GM23338 (cell line): Measurements from ENCODE around the gene NUDT6. TPM values are rescaled to one million over a fixed set of nuclear protein-coding genes. Genes with fewer than 3 reads are reported as not detected.

ENCODE experiments used
- ATAC-seq: fragments of 200-7000 bp; cut with Tn5 transposase; 3 replicates; pipeline ENCODE4 v1.9.1; 2020
- DNase-seq: peaks from one replicate; pipeline ENCODE4 v3.0.0-alpha.2; 2015; ENCODE audit warnings: low spot score
- H2AFZ ChIP-seq: fragments of 200-600 bp; sonication (generic); 2 replicates; pipeline ENCODE4 v1.8.0; 2016; ENCODE audit warnings: antibody characterized with exemption, mild to moderate bottlenecking, moderate library complexity
- H3F3A ChIP-seq: fragments of 200-600 bp; sonication (generic); replicated peaks from 2 replicates; pipeline ENCODE4 v1.8.0; 2017; ENCODE audit warnings: antibody characterized with exemption, mixed run types, low read depth
- H3K27ac ChIP-seq: fragments of 200-600 bp; sonication (generic); 2 replicates; pipeline ENCODE4 v1.6.1; 2016; ENCODE audit warnings: low read depth
- H3K27me3 ChIP-seq: fragments of 200-600 bp; sonication (generic); 2 replicates; pipeline ENCODE4 v1.8.0; 2016; ENCODE audit warnings: mild to moderate bottlenecking, mixed run types, moderate library complexity; ENCODE audit not compliant: insufficient read depth
- H3K36me3 ChIP-seq: fragments of 200-600 bp; sonication (generic); 2 replicates; pipeline ENCODE4 v1.8.0; 2016; ENCODE audit warnings: mild to moderate bottlenecking; ENCODE audit not compliant: insufficient read depth
- H3K4me1 ChIP-seq: fragments of 200-600 bp; sonication (generic); 2 replicates; pipeline ENCODE4 v1.8.0; 2016; ENCODE audit warnings: mild to moderate bottlenecking, moderate library complexity; ENCODE audit not compliant: insufficient read depth
- H3K4me2 ChIP-seq: fragments of 200-600 bp; sonication (generic); 2 replicates; pipeline ENCODE4 v1.7.1; 2017; ENCODE audit warnings: mixed run types
- H3K4me3 ChIP-seq: fragments of 200-600 bp; sonication (generic); 2 replicates; pipeline ENCODE4 v1.6.1; 2016; ENCODE audit warnings: mixed run types
- H3K79me2 ChIP-seq: fragments of 200-600 bp; sonication (generic); replicated peaks from 2 replicates; pipeline ENCODE4 v1.8.0; 2017; ENCODE audit warnings: mild to moderate bottlenecking; ENCODE audit not compliant: insufficient read depth
- H3K9me2 ChIP-seq: fragments of 200-600 bp; sonication (generic); 2 replicates; pipeline ENCODE4 v1.8.0; 2017; ENCODE audit not compliant: insufficient read depth
- H4K20me1 ChIP-seq: fragments of 200-600 bp; sonication (generic); replicated peaks from 2 replicates; pipeline ENCODE4 v1.8.0; 2017; ENCODE audit warnings: mild to moderate bottlenecking; ENCODE audit not compliant: insufficient read depth
- H3K27ac Mint-ChIP-seq: 2 replicates; pipeline ENCODE4 v1.8.0; 2020; ENCODE audit warnings: inconsistent platforms, mild to moderate bottlenecking, moderate library complexity, mixed read lengths
- H3K27me3 Mint-ChIP-seq: 3 replicates; pipeline ENCODE4 v1.8.0; 2022; ENCODE audit warnings: low read depth, mild to moderate bottlenecking, moderate library complexity, mixed read lengths, inconsistent platforms; ENCODE audit not compliant: insufficient read depth, poor library complexity
- H3K36me3 Mint-ChIP-seq: 3 replicates; pipeline ENCODE4 v1.8.0; 2021; ENCODE audit warnings: low read depth, mild to moderate bottlenecking, inconsistent platforms, moderate library complexity, mixed read lengths
- H3K4me1 Mint-ChIP-seq: 3 replicates; pipeline ENCODE4 v1.8.0; 2020; ENCODE audit warnings: mild to moderate bottlenecking, inconsistent platforms, mixed read lengths
- H3K4me3 Mint-ChIP-seq: 3 replicates; pipeline ENCODE4 v1.8.0; 2021; ENCODE audit warnings: moderate library complexity, mild to moderate bottlenecking, inconsistent platforms, mixed read lengths
- H3K9me3 Mint-ChIP-seq: 3 replicates; pipeline ENCODE4 v1.8.0; 2020; ENCODE audit warnings: moderate library complexity, mild to moderate bottlenecking, inconsistent platforms, mixed read lengths
- CREB1 ChIP-seq: fragments of 250-450 bp; sonication (Bioruptor Pico); IDR thresholded peaks from 2 replicates; pipeline ENCODE4 v1.5.0; 2020; ENCODE audit warnings: low read depth, mild to moderate bottlenecking, moderate library complexity
- EZH2 ChIP-seq: fragments of 200-600 bp; sonication (generic); IDR thresholded peaks from one replicate; pipeline ENCODE4 v1.8.0; 2017; ENCODE audit warnings: antibody characterized with exemption, mild to moderate bottlenecking, low read depth; ENCODE audit not compliant: unreplicated experiment
- EZH2phosphoT487 ChIP-seq: fragments of 200-600 bp; sonication (generic); IDR thresholded peaks from one replicate; pipeline ENCODE4 v1.8.1; 2018; ENCODE audit warnings: antibody characterized with exemption; ENCODE audit not compliant: unreplicated experiment
- JUNB ChIP-seq: IDR thresholded peaks from one replicate; pipeline ENCODE4 v1.6.1; 2016; ENCODE audit warnings: antibody characterized with exemption; ENCODE audit not compliant: unreplicated experiment
- NANOG ChIP-seq: IDR thresholded peaks from 2 replicates; pipeline ENCODE4 v1.6.1; 2016; ENCODE audit warnings: antibody characterized with exemption, borderline replicate concordance
- POLR2AphosphoS5 ChIP-seq: IDR thresholded peaks from 2 replicates; pipeline ENCODE4 v1.6.1; 2016; ENCODE audit warnings: antibody characterized with exemption, low read depth
- STAT1 ChIP-seq: IDR thresholded peaks from one replicate; pipeline ENCODE4 v1.6.1; 2016; ENCODE audit warnings: antibody characterized with exemption; ENCODE audit not compliant: unreplicated experiment
- ZNF114 ChIP-seq: fragments of 250-450 bp; sonication (Bioruptor Pico); IDR thresholded peaks from 2 replicates; pipeline ENCODE4 v1.5.0; 2020; ENCODE audit warnings: mild to moderate bottlenecking, moderate library complexity
- ZNF331 ChIP-seq: fragments of 250-450 bp; sonication (Bioruptor Pico); IDR thresholded peaks from 2 replicates; pipeline ENCODE4 v1.5.0; 2020; ENCODE audit warnings: low read depth, mild to moderate bottlenecking, moderate library complexity
- polyA plus RNA-seq: library from polyadenylated mRNA; unstranded; fragments of >200 nt; fragmentation: Nextera tagmentation; extraction: Ambion mirVana; gene quantifications from 2 replicates; pipeline ENCODE4 v1.2.1, GENCODE V29; 2016
- total RNA-seq: library from RNA; depleted of rRNA; stranded (reverse); fragments of >200 nt; shearing (Covaris generic); gene quantifications from 2 replicates; pipeline ENCODE4 v1.2.3, GENCODE V29; 2014
- TF ChIP-seq, protein P1 (sequence below): fragments of 250-450 bp; sonication (Bioruptor Pico); IDR thresholded peaks from 2 replicates; pipeline ENCODE4 v1.5.0; 2020; ENCODE audit warnings: mild to moderate bottlenecking, moderate library complexity
- TF ChIP-seq, protein P2 (sequence below), 2 experiments: fragments of 200-600 bp in 1 of 2; sonication (generic) in 1 of 2; conservative IDR thresholded peaks; 2 replicates each; pipeline versions ENCODE4 v1.5.1 to v1.6.1; 2016 to 2017; ENCODE audit warnings: antibody characterized with exemption in 2 of 2, low read depth in 2 of 2, mild to moderate bottlenecking in 2 of 2, moderate library complexity in 1 of 2
- TF ChIP-seq, protein P3 (sequence below): IDR thresholded peaks from 2 replicates; pipeline ENCODE4 v1.6.1; 2016; ENCODE audit warnings: antibody characterized with exemption
- TF ChIP-seq, protein P4 (sequence below): IDR thresholded peaks from one replicate; pipeline ENCODE4 v1.6.1; 2018; ENCODE audit warnings: antibody characterized with exemption; ENCODE audit not compliant: unreplicated experiment

The NUDT6 gene
- total and polyA plus RNA-seq, 2 experiments from 2014 or later: 4.9 to 9.1 TPM

GRCh38 chr4:122958505-122958904 is 36.1 kb upstream of the NUDT6 start:
- H3K27me3 ChIP-seq: no peaks in the 10 kb centered on the region
- H3K36me3 Mint-ChIP-seq: peaks cover 41% of the 10 kb centered on the region
- no peak overlapping the region for H3K4me3 ChIP-seq
- no peaks in the 10 kb centered on the region for H3K4me1 Mint-ChIP-seq
- H3K4me3 Mint-ChIP-seq: no peak overlapping the region
- no peaks in the 10 kb centered on the region for H3K4me1 ChIP-seq
- H3K9me3 Mint-ChIP-seq: peaks cover 10% of the 10 kb centered on the region; the same call in 2 of the 3 replicates
- H2AFZ ChIP-seq: no peak overlapping the region
- DNase-seq (peak; percentile 27), ATAC-seq (peak; percentile 59)
- H3K27ac ChIP-seq: 0 out of 2 replicates have a peak overlapping the region, but pooled peaks have one; percentile 9
- no peaks in the 10 kb centered on the region for H3K36me3 ChIP-seq
- peaks cover 2% of the 10 kb centered on the region for H3K27me3 Mint-ChIP-seq
- no peaks in the 10 kb centered on the region for H3F3A ChIP-seq
- no peaks in the 10 kb centered on the region for H4K20me1 ChIP-seq
- no peak overlapping the region for H3K4me2 ChIP-seq
- no peak for TF ChIP-seq EZH2phosphoT487
- no peak for TF ChIP-seq POLR2AphosphoS5
- TF ChIP-seq ZNF114 (CRISPR knock-in tag): no peak
- TF ChIP-seq CREB1 (CRISPR knock-in tag): no peak
- TF ChIP-seq, protein P1, sequence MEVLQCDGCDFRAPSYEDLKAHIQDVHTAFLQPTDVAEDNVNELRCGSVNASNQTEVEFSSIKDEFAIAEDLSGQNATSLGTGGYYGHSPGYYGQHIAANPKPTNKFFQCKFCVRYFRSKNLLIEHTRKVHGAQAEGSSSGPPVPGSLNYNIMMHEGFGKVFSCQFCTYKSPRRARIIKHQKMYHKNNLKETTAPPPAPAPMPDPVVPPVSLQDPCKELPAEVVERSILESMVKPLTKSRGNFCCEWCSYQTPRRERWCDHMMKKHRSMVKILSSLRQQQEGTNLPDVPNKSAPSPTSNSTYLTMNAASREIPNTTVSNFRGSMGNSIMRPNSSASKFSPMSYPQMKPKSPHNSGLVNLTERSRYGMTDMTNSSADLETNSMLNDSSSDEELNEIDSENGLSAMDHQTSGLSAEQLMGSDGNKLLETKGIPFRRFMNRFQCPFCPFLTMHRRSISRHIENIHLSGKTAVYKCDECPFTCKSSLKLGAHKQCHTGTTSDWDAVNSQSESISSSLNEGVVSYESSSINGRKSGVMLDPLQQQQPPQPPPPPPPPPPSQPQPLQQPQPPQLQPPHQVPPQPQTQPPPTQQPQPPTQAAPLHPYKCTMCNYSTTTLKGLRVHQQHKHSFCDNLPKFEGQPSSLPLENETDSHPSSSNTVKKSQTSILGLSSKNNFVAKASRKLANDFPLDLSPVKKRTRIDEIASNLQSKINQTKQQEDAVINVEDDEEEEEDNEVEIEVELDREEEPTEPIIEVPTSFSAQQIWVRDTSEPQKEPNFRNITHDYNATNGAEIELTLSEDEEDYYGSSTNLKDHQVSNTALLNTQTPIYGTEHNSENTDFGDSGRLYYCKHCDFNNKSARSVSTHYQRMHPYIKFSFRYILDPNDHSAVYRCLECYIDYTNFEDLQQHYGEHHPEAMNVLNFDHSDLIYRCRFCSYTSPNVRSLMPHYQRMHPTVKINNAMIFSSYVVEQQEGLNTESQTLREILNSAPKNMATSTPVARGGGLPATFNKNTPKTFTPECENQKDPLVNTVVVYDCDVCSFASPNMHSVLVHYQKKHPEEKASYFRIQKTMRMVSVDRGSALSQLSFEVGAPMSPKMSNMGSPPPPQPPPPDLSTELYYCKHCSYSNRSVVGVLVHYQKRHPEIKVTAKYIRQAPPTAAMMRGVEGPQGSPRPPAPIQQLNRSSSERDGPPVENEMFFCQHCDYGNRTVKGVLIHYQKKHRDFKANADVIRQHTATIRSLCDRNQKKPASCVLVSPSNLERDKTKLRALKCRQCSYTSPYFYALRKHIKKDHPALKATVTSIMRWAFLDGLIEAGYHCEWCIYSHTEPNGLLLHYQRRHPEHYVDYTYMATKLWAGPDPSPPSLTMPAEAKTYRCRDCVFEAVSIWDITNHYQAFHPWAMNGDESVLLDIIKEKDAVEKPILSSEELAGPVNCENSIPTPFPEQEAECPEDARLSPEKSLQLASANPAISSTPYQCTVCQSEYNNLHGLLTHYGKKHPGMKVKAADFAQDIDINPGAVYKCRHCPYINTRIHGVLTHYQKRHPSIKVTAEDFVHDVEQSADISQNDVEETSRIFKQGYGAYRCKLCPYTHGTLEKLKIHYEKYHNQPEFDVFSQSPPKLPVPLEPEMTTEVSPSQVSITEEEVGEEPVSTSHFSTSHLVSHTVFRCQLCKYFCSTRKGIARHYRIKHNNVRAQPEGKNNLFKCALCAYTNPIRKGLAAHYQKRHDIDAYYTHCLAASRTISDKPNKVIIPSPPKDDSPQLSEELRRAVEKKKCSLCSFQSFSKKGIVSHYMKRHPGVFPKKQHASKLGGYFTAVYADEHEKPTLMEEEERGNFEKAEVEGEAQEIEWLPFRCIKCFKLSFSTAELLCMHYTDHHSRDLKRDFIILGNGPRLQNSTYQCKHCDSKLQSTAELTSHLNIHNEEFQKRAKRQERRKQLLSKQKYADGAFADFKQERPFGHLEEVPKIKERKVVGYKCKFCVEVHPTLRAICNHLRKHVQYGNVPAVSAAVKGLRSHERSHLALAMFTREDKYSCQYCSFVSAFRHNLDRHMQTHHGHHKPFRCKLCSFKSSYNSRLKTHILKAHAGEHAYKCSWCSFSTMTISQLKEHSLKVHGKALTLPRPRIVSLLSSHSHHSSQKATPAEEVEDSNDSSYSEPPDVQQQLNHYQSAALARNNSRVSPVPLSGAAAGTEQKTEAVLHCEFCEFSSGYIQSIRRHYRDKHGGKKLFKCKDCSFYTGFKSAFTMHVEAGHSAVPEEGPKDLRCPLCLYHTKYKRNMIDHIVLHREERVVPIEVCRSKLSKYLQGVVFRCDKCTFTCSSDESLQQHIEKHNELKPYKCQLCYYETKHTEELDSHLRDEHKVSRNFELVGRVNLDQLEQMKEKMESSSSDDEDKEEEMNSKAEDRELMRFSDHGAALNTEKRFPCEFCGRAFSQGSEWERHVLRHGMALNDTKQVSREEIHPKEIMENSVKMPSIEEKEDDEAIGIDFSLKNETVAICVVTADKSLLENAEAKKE (CRISPR knock-in tag): no peak
- TF ChIP-seq ZNF331 (CRISPR knock-in tag): no peak
- no peak for TF ChIP-seq STAT1
- TF ChIP-seq EZH2: no peak
- TF ChIP-seq NANOG: no peak
- TF ChIP-seq, protein P2, sequence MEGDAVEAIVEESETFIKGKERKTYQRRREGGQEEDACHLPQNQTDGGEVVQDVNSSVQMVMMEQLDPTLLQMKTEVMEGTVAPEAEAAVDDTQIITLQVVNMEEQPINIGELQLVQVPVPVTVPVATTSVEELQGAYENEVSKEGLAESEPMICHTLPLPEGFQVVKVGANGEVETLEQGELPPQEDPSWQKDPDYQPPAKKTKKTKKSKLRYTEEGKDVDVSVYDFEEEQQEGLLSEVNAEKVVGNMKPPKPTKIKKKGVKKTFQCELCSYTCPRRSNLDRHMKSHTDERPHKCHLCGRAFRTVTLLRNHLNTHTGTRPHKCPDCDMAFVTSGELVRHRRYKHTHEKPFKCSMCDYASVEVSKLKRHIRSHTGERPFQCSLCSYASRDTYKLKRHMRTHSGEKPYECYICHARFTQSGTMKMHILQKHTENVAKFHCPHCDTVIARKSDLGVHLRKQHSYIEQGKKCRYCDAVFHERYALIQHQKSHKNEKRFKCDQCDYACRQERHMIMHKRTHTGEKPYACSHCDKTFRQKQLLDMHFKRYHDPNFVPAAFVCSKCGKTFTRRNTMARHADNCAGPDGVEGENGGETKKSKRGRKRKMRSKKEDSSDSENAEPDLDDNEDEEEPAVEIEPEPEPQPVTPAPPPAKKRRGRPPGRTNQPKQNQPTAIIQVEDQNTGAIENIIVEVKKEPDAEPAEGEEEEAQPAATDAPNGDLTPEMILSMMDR (conservative IDR thresholded peaks at IDR 0.05; ENCODE audit: low read depth in 2 of 2): no peak
- TF ChIP-seq, protein P3, sequence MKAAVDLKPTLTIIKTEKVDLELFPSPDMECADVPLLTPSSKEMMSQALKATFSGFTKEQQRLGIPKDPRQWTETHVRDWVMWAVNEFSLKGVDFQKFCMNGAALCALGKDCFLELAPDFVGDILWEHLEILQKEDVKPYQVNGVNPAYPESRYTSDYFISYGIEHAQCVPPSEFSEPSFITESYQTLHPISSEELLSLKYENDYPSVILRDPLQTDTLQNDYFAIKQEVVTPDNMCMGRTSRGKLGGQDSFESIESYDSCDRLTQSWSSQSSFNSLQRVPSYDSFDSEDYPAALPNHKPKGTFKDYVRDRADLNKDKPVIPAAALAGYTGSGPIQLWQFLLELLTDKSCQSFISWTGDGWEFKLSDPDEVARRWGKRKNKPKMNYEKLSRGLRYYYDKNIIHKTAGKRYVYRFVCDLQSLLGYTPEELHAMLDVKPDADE: no peak
- TF ChIP-seq JUNB: no peak
- TF ChIP-seq, protein P4, sequence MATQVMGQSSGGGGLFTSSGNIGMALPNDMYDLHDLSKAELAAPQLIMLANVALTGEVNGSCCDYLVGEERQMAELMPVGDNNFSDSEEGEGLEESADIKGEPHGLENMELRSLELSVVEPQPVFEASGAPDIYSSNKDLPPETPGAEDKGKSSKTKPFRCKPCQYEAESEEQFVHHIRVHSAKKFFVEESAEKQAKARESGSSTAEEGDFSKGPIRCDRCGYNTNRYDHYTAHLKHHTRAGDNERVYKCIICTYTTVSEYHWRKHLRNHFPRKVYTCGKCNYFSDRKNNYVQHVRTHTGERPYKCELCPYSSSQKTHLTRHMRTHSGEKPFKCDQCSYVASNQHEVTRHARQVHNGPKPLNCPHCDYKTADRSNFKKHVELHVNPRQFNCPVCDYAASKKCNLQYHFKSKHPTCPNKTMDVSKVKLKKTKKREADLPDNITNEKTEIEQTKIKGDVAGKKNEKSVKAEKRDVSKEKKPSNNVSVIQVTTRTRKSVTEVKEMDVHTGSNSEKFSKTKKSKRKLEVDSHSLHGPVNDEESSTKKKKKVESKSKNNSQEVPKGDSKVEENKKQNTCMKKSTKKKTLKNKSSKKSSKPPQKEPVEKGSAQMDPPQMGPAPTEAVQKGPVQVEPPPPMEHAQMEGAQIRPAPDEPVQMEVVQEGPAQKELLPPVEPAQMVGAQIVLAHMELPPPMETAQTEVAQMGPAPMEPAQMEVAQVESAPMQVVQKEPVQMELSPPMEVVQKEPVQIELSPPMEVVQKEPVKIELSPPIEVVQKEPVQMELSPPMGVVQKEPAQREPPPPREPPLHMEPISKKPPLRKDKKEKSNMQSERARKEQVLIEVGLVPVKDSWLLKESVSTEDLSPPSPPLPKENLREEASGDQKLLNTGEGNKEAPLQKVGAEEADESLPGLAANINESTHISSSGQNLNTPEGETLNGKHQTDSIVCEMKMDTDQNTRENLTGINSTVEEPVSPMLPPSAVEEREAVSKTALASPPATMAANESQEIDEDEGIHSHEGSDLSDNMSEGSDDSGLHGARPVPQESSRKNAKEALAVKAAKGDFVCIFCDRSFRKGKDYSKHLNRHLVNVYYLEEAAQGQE: no peak
- no peak overlapping the region for H3K27ac Mint-ChIP-seq
- no peaks in the 10 kb centered on the region; the same call in 1 of the 2 replicates for H3K9me2 ChIP-seq
- no peaks in the 10 kb centered on the region for H3K79me2 ChIP-seq
